Right lobe of liver (tissue), 6 donors: Measurements from ENCODE around the gene OVOL2. TPM values are rescaled to one million over a fixed set of nuclear protein-coding genes. Genes with fewer than 3 reads are reported as not detected.

ENCODE experiments used
- ATAC-seq, 4 donors: fragments of 200-7000 bp; cut with Tn5 transposase; one replicate each; pipeline ENCODE4 v1.9.1; 2020; ENCODE audit warnings: mild to moderate bottlenecking in 4 of 4, moderate library complexity in 4 of 4
- DNase-seq, 3 donors: peaks; one replicate each; pipeline ENCODE4 v3.0.0-alpha.2; 2020
- H3K27ac ChIP-seq, 3 donors: fragments of 200-600 bp; one replicate each; pipeline ENCODE4 v1.8.0; 2022
- H3K27me3 ChIP-seq, 2 donors: fragments of 200-600 bp; one replicate each; pipeline ENCODE4 v1.8.0; 2022
- H3K36me3 ChIP-seq, 4 donors: fragments of 200-600 bp; sonication (generic) in 1 of 4; one replicate each; pipeline versions ENCODE4 v1.5.1 to v1.8.0; 2017 to 2022; ENCODE audit warnings: control low read depth in 1 of 4
- H3K4me1 ChIP-seq, 4 donors: fragments of 200-600 bp; sonication (generic) in 1 of 4; one replicate each; pipeline versions ENCODE4 v1.5.1 to v1.8.0; 2017 to 2022; ENCODE audit warnings: control low read depth in 1 of 4
- H3K4me3 ChIP-seq, 3 donors: fragments of 200-600 bp; one replicate each; pipeline ENCODE4 v1.8.0; 2022
- H3K9me3 ChIP-seq, 4 donors: fragments of 200-600 bp; sonication (generic) in 1 of 4; one replicate each; pipeline versions ENCODE4 v1.5.1 to v1.8.0; 2017 to 2022; ENCODE audit warnings: control low read depth in 1 of 4
- POLR2A ChIP-seq: fragments of 450-650 bp; IDR thresholded peaks from one replicate; pipeline ENCODE4 v1.6.1; 2017; ENCODE audit warnings: antibody characterized with exemption, mild to moderate bottlenecking
- WGBS: methylation state at CpG from one replicate; pipeline ENCODE4 v1.1.6; 2018; ENCODE audit warnings: low coverage, low lambda C conversion rate; ENCODE audit not compliant: insufficient coverage; ENCODE audit errors: missing lambda C conversion rate; 5-methylcytosine and 5-hydroxymethylcytosine counted together
- intact Hi-C, 2 donors: fragments of 100-400 bp; cut with DNase I; formaldehyde crosslinking; loops; one replicate each; pipeline versions ENCODE4 v1.11.2 to v1.14.1; 2022
- small RNA-seq, 2 experiments: library from RNA; depleted of rRNA; stranded (forward); fragments of <200 nt; gene quantifications; one replicate each; pipeline ENCODE3, GENCODE V24; 2016
- total RNA-seq, 6 experiments: library from RNA; depleted of rRNA in 2 of 6; stranded (reverse); fragments of >200 nt in 2 of 6; fragmentation: NEBNext Ultra II Directional in 3 of 6; extraction: Animal tissue kit (Norgen Biotek cat#: 25700) in 3 of 6; gene quantifications; one replicate each; pipeline versions ENCODE4 v1.1.0 to v1.2.4, GENCODE V29; 2016 to 2023
- TF ChIP-seq, protein P1 (sequence below), 4 donors: fragments of 200-600 bp in 3 of 4; fragments of 450-650 bp in 1 of 4; IDR thresholded peaks; one replicate each; pipeline versions ENCODE4 v1.5.1 to v1.8.0; 2016 to 2022; ENCODE audit warnings: antibody characterized with exemption in 4 of 4, mild to moderate bottlenecking in 2 of 4
- donor health status: DM: no; HTN: yes; CAD: no.
- donor health status: DM: no; HTN: no; CAD: no.
- donor health status: DM: no; HTN: no; CAD: no.
- donor health status: DM: no; HTN: yes; CAD: no.
- donor health status: DM: no; HTN: yes; CAD: no.

The OVOL2 gene
- total RNA-seq, 6 experiments from 2014 or later: 0.25 TPM; not detected in 5

- no peak for DNase-seq
- H3K27ac ChIP-seq: no peak overlapping the region
- H3K36me3 ChIP-seq: peaks cover 0 to 3% (median 0%) of the 10 kb centered on the region in 4 donors
- no peaks in the 10 kb centered on the region for H3K9me3 ChIP-seq
- peaks cover 0 to 17% (median 7%) of the 10 kb centered on the region in 4 donors for H3K4me1 ChIP-seq
- H3K4me3 ChIP-seq: no peak overlapping the region
- intact Hi-C loops: no loop called here
- TF ChIP-seq POLR2A: no peak
- TF ChIP-seq, protein P1, sequence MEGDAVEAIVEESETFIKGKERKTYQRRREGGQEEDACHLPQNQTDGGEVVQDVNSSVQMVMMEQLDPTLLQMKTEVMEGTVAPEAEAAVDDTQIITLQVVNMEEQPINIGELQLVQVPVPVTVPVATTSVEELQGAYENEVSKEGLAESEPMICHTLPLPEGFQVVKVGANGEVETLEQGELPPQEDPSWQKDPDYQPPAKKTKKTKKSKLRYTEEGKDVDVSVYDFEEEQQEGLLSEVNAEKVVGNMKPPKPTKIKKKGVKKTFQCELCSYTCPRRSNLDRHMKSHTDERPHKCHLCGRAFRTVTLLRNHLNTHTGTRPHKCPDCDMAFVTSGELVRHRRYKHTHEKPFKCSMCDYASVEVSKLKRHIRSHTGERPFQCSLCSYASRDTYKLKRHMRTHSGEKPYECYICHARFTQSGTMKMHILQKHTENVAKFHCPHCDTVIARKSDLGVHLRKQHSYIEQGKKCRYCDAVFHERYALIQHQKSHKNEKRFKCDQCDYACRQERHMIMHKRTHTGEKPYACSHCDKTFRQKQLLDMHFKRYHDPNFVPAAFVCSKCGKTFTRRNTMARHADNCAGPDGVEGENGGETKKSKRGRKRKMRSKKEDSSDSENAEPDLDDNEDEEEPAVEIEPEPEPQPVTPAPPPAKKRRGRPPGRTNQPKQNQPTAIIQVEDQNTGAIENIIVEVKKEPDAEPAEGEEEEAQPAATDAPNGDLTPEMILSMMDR (IDR thresholded peaks at IDR 0.05): no peak
- WGBS: 95% methylated on average over 3 of the region's 3 CpGs
- no peak for ATAC-seq
- no peaks in the 10 kb centered on the region for H3K27me3 ChIP-seq
Observed at GRCh38 chr20:17987988-17988387, 69.7 kb downstream of the OVOL2 start.

DNA sequence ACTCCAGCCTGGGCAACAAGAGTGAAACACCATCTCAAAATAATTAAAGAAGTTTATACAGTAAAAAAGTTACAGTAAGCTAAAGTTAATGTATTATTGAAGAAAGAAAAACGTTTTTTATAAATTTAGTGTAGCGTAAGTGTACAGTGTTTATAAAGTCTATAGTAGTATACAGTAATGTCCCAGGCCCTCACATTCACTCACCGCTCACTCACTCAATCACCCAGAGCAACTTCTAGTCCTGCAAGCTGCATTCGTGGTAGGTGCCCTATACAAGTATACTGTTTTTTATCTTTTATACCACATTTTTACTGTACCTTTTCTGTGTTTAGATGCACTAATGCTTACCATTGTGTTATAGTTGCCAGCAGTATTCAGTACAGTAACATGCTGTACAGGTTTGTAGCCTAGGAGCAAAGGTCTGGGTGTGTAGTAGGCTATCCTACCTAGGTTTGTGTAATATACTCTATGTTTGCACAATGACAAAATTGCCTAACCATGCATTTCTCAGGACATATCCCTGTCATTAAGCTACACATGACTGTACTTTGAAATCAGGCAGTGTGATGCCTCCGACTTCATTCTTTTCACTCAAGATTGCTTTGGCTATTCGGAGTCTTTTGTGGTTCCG, 72.2 kb downstream of the OVOL2 start:
- Histone ChIP-seq H3K27ac (peak overlapping the region in 2 of 3 donors; percentile 42 to 63), H3K9me3 (no peaks in the 10 kb centered on the region), H3K4me1 (peaks cover 0 to 17% (median 7%) of the 10 kb centered on the region in 4 donors), H3K4me3 (no peak overlapping the region), H3K27me3 (no peaks in the 10 kb centered on the region), H3K36me3 (no peaks in the 10 kb centered on the region)
- DNase-seq: peak in 1 of 3 donors; percentile 54
- 65% methylated on average over 7 of the region's 7 CpGs for WGBS
- peak; percentile 98 to 99 (median 98) for ATAC-seq
- TF ChIP-seq, protein P1 (IDR thresholded peaks at IDR 0.05): no peak
- no peak for TF ChIP-seq POLR2A
- intact Hi-C loops: no loop called here

GRCh38 chr20:17976305-17976704, 81.4 kb downstream of the OVOL2 start:
- ATAC-seq (no peak), DNase-seq (no peak)
- peaks cover 0 to 8% (median 0%) of the 10 kb centered on the region in 4 donors for H3K36me3 ChIP-seq
- H3K4me3 ChIP-seq: no peak overlapping the region
- peaks cover 0 to 8% (median 4%) of the 10 kb centered on the region in 4 donors for H3K4me1 ChIP-seq
- H3K27ac ChIP-seq: no peak overlapping the region
- H3K27me3 ChIP-seq: no peaks in the 10 kb centered on the region
- H3K9me3 ChIP-seq: no peaks in the 10 kb centered on the region
- intact Hi-C loops: no loop called here
- TF ChIP-seq, protein P1 (IDR thresholded peaks at IDR 0.05): no peak
- no peak for TF ChIP-seq POLR2A
- WGBS: 82% methylated on average over 3 of the region's 6 CpGs

Small RNA genes lying within 50 kb of the gene (small RNA-seq; reads per million reads assigned to genes)
- gene RNU7-137P: 0 reads per million in 2 experiments

Other genes starting within 250 kb of the OVOL2 start
- 10 to 100 TPM; 32.6 to 74.5 (median 46.0) TPM for gene SNX5, start 89.1 kb downstream of the OVOL2 start, total RNA-seq
- gene MGME1, start 88.9 kb downstream of the OVOL2 start, total RNA-seq: 1 to 10 TPM; 6.0 to 8.4 (median 7.5) TPM
- 10 to 100 TPM in 2 of 6 experiments, 1 to 10 TPM in 4; 5.6 to 13.0 (median 7.9) TPM for gene KAT14, start 79.9 kb upstream of the OVOL2 start, total RNA-seq
- 10 to 100 TPM in 1 of 6 experiments, 1 to 10 TPM in 5; 5.1 to 10.6 (median 6.6) TPM for gene PET117, start 79.9 kb upstream of the OVOL2 start, total RNA-seq
- 1 to 10 TPM; 2.5 to 6.1 (median 4.8) TPM for gene ZNF133, start 230.6 kb upstream of the OVOL2 start, total RNA-seq